Measurements from ENCODE around the gene VSNL1.

The VSNL1 gene

GRCh38 chr2:17536416-17536815, 4.1 kb upstream of the VSNL1 start:
- TF ChIP-seq GATA1 (IDR thresholded peaks at IDR 0.05; ENCODE audit: low read depth, low read length): no peak
- no peak for TF ChIP-seq POLR2A (IDR thresholded peaks at IDR 0.05; ENCODE audit: low read length)
- no peak for DNase-seq

GRCh38 chr2:17538022-17538843, 2.3 kb upstream of the VSNL1 start:
- DNase-seq: no peak

DNA sequence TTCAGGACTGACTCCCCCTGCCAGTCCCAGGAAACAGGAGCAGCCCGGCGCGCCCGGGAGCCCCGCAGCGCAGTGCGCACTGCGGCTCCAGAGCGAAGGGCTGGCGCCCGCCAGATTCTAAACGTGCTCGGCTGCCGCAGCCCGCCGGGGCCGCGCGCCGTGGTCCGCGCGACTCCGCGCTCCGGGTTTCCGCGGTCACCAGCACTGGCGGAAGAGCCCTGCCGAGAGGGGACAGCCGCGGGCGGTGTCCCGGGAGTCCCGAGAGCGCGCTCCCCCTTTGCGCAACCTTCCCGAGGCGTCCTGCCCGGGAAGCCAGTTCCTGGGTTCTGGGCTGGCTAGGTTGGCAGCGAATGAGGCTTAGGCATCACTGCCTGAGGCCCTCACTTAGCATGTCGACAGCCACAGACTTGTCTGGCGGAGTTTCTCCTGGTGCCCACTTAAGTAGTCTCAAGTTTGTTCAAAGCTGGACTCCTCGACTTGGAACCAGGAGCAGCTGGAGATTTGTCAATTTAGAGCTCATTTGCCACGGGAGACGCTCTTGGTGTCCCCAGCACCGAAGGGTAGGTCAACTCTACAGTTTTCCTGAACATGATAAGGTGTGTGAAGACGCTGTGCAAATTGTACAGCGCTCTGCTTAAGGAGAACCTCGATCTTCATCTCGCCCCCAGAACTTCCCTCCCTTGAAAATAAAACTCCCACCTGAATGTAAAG, 1.5 kb upstream of the VSNL1 start:
- no peak for DNase-seq
- no peak for TF ChIP-seq POLR2A (IDR thresholded peaks at IDR 0.05; ENCODE audit: low read length)
- TF ChIP-seq GATA1 (IDR thresholded peaks at IDR 0.05; ENCODE audit: low read depth, low read length): no peak

More at GRCh38 chr2:17538022-17538843, 2.3 kb upstream of the VSNL1 start:
- TF ChIP-seq GATA1 (IDR thresholded peaks at IDR 0.05; ENCODE audit: low read depth, low read length) (no peak), POLR2A (IDR thresholded peaks at IDR 0.05; ENCODE audit: low read length) (no peak)

GRCh38 chr2:17539611-17540092, 844 bp upstream of the VSNL1 start:
- TF ChIP-seq POLR2A (IDR thresholded peaks at IDR 0.05; ENCODE audit: low read length) (no peak), GATA1 (IDR thresholded peaks at IDR 0.05; ENCODE audit: low read depth, low read length) (no peak)
- no peak for DNase-seq

DNA sequence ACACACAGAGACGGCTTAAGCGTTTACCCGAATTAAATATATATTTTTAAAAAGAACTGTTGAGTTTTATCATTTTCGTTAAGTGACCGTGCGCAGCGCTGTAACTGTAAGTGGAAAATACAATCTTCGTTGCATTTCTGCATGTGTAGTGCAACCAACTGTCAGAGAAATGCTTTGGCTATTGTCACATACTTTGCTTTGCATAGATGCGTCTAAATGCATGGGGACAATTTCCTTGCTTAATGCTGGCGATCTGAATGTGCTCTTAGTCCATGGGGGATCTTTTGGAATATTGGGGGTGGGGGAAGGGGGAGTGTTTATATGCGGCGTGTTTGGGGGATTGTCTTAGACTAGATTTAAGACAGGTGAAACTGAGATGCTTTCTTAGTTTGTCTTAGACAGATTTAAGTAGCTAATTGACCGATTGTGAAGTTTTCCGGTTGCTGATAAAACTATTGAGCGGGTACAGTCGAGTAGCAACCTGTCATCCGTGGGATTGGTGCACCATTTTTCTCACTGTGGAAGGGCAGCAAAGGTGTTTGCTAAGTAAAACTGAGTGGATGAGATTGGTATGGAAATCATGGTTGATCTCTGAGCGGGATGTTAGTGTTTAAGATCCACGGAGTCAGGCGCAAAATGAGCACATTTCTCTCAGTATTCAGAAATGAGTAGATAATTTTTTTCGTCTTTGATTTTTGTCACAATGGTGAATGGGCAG, 476 bp downstream of the VSNL1 start:
- no peak for DNase-seq
- TF ChIP-seq POLR2A (IDR thresholded peaks at IDR 0.05; ENCODE audit: low read length) (no peak), GATA1 (IDR thresholded peaks at IDR 0.05; ENCODE audit: low read depth, low read length) (no peak)

- TF ChIP-seq POLR2A (IDR thresholded peaks at IDR 0.05; ENCODE audit: low read length) (no peak), GATA1 (IDR thresholded peaks at IDR 0.05; ENCODE audit: low read depth, low read length) (no peak)
- no peak for DNase-seq
Observed at GRCh38 chr2:17541531-17541950, 1.0 kb downstream of the VSNL1 start.

DNA sequence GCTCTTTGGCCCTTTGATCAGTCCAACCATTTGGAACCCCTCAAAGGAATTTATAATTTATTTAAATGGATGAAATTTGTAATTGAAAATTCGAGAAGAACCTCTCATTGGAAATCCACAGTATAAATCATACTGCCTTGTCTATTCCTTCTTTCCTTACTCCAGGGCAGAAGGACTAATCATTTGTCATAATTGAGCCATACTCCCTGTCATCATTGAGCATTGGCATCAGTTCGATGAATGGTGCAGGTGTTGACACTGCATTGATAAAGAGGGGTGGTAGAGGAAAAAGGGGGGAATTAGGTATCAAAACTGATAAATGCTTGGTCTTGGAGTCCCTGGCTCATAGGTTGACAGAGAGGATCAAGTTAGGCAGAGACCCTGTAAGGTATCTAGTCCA, 2.0 kb downstream of the VSNL1 start:
- no peak for DNase-seq
- TF ChIP-seq POLR2A (IDR thresholded peaks at IDR 0.05; ENCODE audit: low read length) (no peak), GATA1 (IDR thresholded peaks at IDR 0.05; ENCODE audit: low read depth, low read length) (no peak)

DNA sequence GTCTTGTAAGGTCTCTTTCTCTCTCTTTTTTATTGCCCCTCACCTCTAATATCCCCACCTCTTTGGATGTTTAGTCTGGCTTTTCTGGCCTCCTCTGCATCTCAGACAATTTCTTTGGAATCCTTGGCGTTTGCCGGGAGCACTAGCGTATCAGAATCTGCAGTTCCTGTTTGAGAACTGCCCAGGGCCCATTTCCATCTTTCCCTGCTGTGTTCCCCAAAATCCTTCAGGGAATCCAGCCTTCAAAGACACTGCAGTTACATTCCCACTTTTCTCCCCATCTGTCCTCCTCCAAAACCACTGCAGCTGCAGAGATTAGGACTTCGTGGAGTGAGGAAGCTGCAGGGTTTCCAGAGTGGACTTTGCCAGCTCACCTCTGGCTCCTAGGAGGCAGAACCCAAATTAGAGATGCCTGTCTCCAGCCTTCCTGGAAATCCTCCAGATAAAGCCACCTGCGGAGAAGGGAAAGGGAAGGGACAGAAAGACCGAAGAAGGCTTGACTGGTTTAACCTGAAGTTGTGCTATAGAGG, 2.7 kb downstream of the VSNL1 start:
- DNase-seq: no peak
- TF ChIP-seq POLR2A (IDR thresholded peaks at IDR 0.05; ENCODE audit: low read length) (no peak), GATA1 (IDR thresholded peaks at IDR 0.05; ENCODE audit: low read depth, low read length) (no peak)

- TF ChIP-seq POLR2A (IDR thresholded peaks at IDR 0.05; ENCODE audit: low read length) (no peak), GATA1 (IDR thresholded peaks at IDR 0.05; ENCODE audit: low read depth, low read length) (no peak)
- no peak for DNase-seq
Observed at GRCh38 chr2:17543848-17544247, 3.4 kb downstream of the VSNL1 start.

- TF ChIP-seq POLR2A (IDR thresholded peaks at IDR 0.05; ENCODE audit: low read length): no peak
- TF ChIP-seq GATA1 (IDR thresholded peaks at IDR 0.05; ENCODE audit: low read depth, low read length): no peak
- DNase-seq: no peak
Observed at GRCh38 chr2:17544256-17544655, 3.8 kb downstream of the VSNL1 start.

- TF ChIP-seq GATA1 (IDR thresholded peaks at IDR 0.05; ENCODE audit: low read depth, low read length) (no peak), POLR2A (IDR thresholded peaks at IDR 0.05; ENCODE audit: low read length) (no peak)
- DNase-seq: no peak
Observed at GRCh38 chr2:17545680-17546613, 5.5 kb downstream of the VSNL1 start.

- TF ChIP-seq POLR2A (IDR thresholded peaks at IDR 0.05; ENCODE audit: low read length) (no peak), GATA1 (IDR thresholded peaks at IDR 0.05; ENCODE audit: low read depth, low read length) (no peak)
- no peak for DNase-seq
Observed at GRCh38 chr2:17547237-17547636, 6.7 kb downstream of the VSNL1 start.

DNA sequence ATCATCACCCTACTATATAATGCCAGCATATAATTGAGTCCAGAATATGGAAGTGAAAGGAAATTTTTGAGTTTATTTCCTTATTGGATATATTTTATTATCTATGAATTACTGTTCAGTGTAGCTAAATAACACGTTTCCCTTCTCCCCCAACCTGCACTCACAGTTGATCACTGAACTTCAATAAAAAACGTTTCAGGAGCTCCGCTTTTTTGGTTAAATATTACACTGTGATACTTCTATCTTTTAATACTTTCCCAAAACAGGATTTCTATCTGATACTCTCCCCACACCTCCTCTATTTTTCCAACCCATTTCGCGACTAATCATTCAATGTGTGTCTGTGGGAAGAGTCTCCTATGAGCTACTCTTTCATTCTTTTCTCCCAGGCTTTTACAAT, 7.2 kb downstream of the VSNL1 start:
- TF ChIP-seq POLR2A (IDR thresholded peaks at IDR 0.05; ENCODE audit: low read length): no peak
- no peak for DNase-seq
